GM21576 (cell line): Measurements from ENCODE around the gene BCL2A1.
"Not testable (repeated sequence)": the region's sequence is repeated elsewhere in the genome, so short reads cannot be mapped to it uniquely, and the experiment has no call there.

Experiments
- ATAC-seq: cut with Tn5 transposase; IDR thresholded peaks from one replicate; pipeline ENCODE4 v1.9.1; 2021; ENCODE audit warnings: mild to moderate bottlenecking, moderate library complexity; ENCODE audit not compliant: unreplicated experiment

Gene BCL2A1

DNA sequence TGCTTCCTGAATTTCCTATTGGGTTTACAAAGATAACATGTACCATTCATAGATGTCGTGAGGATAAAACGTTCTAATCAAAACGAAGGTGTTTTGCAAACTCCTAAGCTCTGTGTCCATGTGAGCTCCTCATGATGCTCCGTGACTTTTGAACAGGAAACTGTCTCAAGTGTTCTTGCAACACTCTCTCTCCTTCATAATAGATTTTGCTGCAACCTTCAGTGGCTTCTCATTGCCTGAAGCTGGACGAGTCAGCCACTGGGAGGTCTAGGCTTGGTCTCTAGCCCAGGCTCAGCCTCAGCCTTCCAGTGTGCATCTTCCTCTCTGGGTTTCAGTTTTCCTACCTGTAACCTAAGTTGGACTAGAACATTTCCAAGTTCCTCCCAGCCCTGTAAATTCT is 18.7 kb upstream of the BCL2A1 start:
- no peak for ATAC-seq

DNA sequence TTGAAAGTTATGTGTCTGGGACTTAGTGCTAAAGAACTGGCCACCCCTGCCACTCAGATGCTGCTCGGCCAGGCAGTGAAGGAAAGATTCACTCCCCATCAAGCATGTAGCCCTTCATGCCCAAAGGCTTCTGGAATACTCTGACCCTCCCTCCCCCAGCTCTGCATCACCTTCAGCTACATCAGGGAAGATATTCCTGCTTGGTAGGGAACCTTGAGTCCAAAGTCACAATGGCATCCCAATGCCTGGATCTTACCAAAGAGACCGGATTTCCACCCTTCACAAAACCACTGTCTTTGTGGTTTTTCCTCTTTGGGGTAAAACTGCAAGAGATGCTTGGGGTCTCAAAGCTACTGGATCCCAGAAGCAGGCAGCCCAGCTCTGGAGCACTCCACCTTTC is 18.2 kb upstream of the BCL2A1 start:
- ATAC-seq, result no peak

DNA sequence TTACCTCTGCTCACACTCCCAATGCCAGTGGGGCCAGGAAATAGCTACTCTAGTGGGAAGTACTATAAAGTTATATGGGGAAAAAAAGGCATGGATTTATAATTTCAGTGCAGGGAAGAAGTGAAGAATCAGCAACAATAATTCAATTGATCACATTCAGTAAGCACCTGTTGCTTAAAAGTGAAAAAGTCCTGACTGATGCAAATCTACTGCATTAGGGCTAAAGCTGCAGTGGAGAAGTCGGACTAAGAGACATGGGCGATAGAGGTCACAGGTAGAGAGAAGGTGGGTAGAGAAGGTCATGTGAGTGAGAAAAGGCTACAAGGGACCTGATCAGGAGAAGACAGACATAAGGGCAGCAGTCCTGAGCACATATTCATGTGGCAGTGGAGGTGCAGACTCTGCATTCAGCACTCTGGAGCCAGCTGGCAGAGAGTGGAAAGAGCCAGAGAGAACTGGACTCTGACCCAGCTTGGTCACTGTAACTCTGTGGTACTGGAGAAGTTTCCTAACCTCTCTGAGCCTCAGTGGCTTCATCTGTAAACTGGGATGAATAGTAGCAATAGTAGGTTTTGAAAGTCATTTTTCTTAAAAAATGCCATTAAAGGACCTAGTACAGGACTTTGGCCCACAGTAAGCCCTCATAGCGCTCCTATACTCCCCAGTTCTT is 17.6 kb upstream of the BCL2A1 start:
- ATAC-seq, result no peak

DNA sequence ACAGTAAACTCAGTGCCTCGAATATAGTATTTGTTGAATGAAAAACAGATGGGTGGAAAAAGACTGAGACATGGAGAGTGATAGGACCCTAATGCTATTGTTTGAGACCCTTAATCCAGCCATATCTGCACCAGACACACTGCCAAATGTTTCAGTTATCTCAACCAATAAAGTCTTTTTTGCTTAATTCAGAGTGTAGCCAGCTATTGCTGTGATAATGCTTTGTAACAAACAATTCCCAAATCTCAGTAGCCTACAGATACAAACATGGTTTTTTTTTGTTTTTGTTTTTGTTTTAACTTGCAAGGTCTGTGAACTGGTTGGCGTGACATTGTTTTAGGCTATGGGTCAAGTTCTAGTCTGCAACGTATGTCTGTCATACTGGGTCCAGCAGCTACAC is 17.0 kb upstream of the BCL2A1 start:
- no peak for ATAC-seq

DNA sequence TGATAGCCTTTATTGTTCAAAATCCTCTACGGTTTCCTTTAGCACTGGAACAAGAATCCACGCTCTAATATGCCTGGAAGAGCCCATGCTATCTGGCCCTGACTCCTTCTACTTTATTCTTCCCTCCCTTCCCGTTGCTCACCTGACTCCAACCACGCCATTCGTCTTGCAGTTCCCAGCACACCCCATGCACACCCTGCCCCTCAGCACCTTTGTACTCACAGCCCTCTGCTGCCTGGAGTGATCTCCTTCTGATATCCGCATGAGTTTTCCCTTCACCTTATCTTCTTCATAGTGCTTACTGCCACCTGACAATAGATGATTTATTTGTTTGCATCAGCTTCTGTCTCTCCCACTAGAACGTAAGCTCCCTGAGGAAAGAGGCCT is 16.6 kb upstream of the BCL2A1 start:
- ATAC-seq, result no peak

DNA sequence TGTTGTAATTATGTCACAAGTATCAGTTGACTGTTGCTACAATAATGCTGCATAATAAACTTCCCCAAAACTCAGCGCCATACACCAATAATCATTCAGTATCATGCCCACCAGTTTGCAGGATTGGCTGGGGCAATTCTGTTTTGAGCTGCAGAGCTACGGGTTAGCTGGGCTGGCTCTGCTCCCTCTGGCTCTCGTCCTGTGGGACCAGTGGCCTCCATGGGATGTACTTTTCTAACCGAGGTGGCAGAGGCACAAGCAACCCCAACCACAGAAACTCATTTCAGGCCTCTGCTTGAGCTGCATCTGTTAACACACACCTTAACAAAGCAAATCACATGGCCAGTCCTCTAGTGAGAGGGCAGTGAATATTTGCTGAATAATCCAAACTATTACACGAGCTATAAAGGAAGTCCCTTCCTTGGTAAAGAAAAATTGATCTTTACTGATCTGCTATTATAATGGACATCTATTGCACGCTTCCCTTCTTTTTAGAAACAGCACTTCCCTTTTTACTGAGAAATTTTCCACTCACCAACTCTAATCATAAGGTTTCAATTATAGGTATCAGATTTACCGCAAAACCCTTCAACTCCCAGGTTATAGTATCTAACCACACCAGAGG is 10.9 kb upstream of the BCL2A1 start:
- ATAC-seq, result no peak

DNA sequence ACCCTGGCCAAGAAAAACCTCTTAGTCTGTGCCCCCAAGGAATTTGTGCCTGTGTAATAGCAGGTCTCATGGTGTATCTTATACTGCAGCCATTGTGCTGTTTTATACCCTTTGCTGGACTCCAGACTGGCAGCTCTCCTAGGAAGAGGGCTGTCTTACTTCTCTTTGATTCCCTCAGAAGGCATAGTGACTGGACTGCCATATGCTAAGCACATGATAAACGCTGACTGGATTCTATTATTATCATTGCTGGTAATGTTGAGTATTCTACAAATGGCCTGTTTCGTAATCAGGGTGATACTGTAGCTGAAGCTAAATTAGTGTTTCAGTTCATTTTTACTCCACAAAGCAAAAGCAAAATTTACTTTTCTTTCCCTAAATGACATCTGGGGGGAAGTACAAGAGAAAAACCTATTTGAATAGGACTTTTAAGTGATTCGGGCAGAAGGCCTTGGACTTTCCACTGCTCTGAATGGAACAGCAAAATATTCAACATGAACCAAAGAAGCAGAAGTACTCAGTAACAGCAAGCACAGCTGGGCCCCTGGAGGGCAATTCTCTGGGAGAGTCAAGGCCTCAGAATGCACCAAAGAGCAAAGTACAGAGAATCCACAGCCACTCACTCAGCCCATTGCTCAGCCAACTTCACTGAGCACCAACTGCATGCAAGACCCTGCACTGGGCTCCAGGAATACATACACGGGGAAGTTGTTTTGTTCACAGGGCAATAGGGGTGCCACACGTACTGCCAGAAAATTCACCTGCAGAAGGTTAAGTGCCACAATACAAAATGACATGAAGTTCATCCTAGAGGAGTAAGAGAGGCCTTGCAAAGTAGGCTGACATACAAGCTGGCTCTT is 7.9 kb upstream of the BCL2A1 start:
- ATAC-seq, result peak; percentile 66

DNA sequence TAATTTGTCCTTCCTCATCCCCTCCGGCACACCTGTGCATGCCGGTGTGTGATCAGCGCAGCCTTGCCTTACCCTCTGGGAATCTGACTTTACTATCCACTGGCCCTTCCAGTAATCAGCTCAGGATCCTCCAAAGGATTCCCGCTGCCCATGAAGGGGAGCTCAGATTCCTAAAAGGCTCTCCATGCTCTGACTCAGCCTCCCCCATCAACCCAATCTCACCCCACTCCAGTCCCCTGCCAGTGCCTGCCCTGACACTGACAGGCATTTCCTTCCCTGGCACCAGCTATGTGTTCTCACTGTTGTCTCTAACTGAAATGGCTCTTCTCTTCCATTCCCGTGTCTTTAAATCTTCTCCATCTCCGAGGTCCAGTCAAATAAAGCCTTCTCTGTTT is 7.3 kb upstream of the BCL2A1 start:
- ATAC-seq, result no peak

DNA sequence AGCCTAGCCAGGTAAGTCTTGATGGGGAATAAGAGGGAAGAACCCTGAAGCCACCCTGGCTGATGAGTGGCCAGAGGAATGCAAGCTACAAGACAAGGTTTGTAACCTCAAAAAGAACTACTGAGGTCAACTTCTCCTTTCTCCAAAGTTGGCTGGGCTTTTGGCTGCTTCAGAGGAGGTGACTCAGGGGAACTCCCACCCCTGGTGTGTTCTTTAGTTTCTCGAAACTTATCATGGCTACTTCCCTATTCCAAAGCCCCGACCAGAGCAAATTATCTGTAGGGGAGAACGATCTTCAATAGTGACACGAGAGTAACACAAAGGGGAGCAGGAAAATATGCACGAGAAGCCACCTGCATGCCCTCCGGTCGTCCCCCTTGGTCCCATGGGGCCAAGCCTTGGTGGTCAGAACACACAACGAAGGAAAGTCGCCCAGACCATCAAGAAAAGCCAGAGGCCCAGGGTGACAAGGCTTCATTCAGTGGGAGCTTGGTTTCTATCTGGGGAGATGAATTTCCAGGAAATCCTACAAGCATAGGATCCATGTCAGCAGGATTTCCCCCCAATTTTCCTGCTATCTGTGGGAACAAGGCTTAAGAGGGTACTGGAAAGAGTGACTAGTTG is 6.5 kb upstream of the BCL2A1 start:
- ATAC-seq, result peak; percentile 31

DNA sequence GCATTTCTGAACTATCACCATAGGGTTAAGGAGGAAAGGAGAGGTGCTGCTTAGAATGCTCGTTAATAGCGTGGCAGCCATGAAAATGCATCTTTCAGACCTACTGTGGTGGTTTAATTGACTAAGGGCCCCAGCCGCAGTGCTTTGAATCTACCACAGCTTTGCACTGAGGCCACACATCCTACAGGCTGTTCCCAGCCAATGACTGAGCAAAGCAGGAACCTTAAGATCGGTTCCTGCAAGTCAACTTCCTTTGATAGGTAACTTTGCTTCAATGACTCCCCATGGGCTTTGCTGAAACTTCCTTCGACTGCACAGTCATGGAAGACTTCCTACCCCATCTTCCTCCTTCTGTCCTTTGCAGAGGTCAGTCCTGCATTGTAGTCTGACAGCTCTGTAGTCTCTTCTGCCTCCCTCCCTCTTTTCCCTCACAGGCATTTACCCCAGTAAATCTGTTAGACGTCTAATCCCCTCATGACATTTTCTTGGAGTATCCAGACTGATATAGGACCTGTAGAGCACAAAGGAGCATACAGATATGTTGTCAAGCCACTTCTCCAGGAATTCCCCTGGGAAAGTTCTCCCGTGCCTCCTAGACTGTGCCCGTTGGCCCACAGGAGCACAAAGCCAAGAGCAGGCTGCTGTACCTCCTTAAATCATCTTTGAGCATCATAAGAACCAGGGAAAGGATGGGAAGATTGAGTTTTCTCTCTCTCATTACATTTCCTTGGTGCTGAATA is 2.6 kb upstream of the BCL2A1 start:
- no peak for ATAC-seq

DNA sequence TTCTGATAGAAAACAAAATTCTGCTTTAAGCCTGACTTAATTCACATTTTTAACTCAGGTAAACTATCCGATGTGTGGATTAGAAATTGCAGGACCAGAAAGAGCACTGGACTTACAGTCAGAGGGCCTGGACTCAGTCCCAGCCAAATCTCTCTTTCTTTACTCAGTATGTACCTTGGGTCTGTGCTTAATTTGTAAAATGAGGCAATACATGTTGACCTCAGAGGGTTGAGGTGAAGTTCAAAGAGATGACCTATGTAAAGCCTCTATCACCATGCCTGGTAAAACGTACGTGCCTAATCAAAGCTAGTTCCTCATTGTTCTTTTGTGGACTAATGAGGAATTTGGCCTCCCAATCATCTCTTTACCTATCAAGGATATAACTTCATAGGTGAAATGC is 1.9 kb upstream of the BCL2A1 start:
- ATAC-seq, result no peak

DNA sequence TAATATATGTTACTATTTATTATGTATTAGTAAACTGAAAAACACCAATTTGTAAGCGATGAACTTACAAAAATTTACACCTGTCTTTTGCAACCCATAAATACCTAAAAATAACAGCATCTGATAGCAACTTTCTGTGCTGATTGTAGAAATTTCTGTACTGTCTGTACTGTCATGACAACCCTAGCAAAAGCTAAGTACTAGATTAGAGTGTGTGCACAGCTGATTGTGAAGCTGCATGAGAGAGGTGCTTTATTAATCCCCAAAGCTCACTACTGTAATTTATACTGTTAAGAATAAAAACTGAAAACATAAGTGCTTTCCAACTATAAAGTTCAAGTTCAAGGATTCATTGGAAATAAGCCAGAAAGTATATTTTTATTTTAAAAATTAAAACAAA is 815 bp downstream of the BCL2A1 start:
- ATAC-seq, result no peak

DNA sequence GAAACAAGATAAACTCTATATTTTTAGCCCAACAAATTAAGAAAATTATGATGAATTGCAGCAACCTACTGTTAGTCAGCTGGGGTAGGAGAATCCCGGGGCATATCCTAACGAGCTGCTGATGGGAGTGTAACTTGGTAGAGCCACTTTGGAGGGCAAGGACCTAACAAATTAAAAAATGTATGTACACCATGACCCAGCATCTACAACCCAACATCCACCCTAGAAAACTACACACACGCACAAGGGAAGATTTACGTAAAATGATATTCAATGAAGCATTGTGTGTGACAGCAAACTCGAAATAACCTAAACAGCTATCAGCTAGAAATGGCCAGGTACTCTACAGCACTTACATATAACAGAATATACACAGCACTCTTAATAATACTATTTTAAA is 1.9 kb downstream of the BCL2A1 start:
- ATAC-seq, result no peak

DNA sequence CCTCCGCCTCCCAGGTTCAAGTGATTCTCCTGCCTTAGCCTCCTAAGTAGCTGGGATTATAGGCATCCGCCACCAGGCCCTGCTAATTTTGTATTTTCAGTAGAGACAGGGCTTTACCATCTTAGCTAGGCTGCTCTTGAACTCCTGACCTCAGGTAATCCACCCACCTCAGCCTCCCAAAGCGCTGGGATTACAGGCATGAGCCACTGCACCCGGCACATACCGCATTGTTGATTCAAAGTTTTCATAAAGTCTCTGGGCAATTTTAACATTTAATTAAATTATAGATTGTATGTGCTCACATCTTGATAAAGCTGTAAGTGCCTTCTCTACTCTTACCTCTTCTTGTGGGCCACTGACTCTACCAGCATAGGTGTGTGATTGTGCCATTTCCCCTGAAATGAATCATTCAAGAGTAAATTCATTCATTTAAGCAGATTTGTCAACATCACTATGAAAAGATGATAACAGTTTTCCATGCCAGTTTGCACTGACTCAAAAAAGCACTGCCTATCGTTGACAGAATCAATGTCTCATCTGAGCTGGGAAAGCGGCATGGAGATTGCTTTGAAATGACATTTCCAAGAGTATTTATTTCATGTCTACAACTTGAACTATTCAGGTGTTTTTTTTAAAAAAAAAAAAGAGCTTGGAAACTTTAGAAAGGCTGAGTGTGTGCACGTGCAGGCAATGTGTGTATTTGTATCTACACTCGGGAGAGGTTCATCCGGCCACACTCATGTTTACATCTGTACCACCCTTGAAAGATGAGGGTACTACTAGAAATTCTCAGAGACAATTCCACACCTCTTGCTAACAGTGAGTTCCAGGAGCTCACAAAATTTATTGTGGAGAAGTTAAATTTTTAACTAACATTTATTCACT is 3.5 kb downstream of the BCL2A1 start:
- ATAC-seq, result no peak

DNA sequence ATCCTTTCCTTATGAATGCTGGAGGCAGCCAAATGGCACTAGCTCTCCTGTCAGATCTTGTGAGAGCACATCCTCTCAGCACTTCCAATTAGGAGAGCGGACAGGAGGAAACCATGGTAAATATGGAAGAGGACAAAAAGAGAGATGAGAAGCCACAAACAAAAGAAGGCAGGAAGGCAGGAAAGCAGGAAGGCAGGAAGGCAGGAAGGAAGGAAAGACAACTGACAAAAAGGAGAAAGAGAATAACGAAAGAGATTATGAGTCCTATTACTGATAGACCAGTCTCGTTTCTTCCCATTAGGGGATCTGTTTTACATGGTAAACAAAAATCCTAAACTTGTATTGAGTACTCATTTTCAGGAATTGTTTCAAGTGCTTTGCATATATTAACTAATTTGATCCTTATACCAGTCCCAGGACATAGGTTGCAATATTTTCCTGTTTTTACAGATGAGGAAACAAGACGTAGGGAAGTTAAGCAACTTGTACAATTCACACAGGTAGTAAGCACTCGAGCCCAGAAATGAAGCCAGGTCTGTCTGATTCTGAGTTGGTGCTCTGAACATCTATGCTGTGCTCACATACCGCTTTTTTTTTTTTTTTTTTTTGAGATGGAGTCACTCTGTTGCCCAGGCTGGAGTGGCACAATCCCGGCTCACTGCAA is 4.2 kb downstream of the BCL2A1 start:
- no peak for ATAC-seq

DNA sequence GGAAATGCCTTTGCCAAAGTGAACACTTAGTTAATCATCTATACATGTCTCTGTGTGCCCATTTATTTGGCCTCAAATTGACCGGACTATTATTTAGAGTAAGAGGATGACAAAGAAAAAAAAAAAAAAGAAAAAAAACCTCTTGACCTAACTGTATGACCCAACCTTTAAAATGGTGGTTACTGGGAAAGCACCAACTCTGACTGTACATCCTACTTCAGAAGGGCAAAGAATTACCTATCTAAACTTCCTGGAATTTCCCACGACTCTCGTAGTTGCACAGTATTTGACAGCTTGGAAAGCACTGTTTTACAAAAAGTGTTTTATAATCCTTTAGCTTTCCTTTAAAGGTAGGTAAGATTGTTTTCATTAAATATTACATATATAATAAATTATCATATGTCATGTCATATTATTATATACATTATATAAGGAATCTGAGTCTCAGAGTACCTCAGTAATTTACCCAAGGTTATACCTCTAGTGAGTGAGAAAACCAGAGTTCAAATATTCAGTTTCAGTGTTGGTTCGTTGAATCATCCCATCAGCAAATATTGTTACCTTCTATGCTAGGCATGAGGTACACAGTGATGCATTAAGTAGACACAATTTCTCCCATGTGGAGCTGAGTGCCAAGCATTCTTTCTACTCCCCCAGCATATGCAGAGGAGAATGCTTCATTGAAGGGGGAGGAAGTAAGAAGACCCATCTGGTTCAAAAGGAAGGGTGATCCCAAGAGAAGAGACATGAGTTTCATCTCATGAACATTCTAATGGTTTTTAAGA is 5.0 kb downstream of the BCL2A1 start:
- no peak for ATAC-seq

DNA sequence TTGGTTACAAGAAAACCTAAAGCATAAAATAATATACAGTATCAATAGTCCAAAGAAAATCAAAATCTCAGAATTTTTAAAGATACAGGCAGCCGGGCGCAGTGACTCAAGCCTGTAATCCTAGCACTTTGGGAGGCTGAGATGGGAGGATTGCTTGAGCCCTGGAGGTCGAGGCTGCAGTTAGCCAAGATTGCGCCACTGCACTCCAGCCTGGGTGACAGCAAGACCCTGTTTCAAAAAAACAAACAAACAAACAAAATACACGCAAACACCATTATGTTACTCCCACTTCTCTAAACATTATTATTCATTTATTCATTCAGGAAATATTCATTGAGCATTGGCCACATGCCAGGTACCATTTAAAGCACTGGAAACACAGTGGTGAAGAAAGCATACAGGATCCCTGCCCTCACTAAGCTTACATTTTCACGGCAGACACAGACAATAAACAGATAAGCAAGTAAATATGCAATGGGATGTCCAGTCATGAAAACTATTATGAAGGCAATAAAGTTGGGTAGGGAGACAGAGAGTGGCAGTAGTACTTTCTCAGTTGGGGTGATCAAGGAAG is 6.7 kb downstream of the BCL2A1 start:
- ATAC-seq, result no peak

DNA sequence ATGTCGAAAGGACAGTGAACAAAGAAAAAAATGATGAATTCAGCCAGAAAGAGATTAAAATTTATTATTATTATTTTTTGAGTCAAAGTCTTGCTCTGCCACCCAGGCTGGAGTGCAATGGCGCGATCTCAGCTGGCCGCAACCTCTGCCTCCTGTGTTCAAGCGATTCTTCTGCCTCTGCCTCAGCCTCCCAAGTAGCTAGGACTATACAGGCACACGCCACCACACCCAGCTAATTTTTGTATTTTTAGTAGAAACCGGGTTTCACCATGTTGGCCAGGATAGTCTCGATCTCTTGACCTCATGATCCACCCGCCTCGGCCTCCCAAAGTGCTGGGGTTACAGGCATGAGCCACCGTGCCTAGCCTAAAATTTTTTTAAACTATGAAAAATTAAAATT is 8.1 kb downstream of the BCL2A1 start:
- not testable (repeated sequence) for ATAC-seq
